ENCODE measurements around the gene ZFP36L1. TPM values are rescaled to one million over a fixed set of nuclear protein-coding genes. Genes with fewer than 3 reads are reported as not detected.

Gene ZFP36L1
- polyA plus RNA-seq, 1 donor, result 163 TPM

DNA sequence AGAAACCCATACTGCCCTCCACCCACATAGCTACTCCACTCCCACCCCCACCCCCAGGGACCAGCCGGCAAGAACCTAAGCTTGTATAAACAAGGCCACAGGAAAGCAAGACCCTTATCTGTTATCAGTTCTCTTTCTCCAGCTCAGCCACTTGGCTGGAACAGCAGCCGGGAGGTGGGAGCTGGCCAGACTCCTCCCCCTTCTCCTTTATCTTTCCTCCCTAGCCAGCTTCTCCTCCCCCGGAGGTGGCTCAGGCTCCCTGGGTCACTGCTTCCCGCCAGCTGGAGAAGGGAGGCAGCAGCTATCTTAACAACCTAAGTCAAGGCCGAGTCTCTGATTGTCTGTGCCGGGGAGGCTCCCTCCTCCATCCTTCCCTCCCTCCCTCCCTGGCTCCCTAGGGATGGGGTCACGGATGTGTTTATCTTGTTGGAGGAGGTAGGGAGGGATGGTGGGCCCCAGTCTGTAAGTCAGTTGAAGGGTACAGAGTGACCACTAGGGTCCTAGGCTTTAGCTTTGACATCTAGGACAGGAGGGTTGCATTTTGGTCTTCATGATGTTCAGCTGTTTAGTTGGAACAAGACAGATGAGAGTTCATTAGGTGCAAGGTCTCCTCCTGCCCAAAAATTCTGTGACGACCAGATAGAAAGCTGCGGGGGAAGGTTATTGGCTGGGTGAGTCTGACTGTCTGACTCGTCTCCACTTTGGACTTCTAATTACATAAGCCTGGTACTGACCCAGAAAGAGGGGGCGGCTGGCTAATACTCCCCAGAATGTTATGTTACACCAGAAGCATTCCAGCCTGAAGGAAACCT is 29.7 kb downstream of the ZFP36L1 start:
- no peak for DNase-seq (ENCODE audit: low read depth)

DNA sequence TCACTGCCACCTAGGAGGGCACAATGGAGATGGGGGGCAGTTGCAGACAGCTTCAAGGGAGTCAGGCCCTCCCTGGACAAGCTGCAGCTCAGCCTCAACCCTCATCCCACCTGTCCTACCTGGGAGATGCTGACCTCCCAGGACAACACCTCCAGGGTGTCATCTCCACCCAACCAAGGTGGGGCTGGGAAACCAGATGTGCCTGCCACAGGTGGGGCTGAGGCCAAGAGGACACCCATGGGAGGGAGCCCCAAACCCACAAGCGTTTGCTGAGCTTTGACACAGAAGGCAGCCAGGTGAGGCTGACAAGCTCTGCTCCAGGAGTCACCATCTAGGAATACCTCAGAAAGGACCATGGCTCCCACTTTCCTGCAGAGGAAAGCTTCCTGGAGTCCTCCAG is 31.5 kb downstream of the ZFP36L1 start:
- DNase-seq (ENCODE audit: low read depth), result no peak

DNA sequence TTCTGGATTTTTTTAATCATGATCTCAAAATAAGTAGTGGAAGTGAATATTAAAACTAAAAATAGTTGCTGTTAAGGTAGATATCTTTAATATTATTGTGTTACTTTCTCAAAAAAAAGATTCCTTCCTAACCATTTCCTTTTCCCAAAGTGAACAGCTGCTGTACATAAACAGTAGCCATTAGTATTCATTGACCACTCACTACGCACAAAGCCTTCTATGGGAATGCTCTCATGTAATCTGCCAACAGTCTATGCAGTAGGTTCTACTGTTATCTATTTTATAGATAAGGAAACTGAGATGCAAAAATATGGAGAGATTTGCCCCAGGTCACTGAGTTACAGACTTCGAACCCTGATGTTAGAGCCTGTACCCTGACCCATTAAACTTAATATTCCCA is 32.1 kb downstream of the ZFP36L1 start:
- DNase-seq (ENCODE audit: low read depth), result no peak

DNA sequence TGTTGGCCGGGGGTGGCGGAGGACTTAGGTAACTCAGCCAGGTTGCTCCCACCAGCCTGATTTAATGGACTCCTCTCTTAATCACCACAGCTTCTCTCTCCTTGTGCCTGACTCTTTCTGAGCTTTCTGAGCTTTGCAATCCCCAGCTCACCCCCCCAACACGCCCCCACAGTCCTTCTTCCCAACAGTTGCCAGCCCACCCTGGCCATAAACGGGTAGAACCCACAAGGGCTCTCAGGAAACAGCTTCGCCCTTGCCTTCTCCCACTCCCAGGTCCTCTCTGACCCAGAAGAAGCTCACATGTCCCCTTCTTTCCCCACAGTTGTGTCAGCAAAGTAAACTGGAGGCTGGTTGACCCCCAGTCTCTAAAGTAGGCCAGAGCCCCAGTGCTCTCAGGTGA is 32.9 kb downstream of the ZFP36L1 start:
- DNase-seq (ENCODE audit: low read depth), result no peak

DNA sequence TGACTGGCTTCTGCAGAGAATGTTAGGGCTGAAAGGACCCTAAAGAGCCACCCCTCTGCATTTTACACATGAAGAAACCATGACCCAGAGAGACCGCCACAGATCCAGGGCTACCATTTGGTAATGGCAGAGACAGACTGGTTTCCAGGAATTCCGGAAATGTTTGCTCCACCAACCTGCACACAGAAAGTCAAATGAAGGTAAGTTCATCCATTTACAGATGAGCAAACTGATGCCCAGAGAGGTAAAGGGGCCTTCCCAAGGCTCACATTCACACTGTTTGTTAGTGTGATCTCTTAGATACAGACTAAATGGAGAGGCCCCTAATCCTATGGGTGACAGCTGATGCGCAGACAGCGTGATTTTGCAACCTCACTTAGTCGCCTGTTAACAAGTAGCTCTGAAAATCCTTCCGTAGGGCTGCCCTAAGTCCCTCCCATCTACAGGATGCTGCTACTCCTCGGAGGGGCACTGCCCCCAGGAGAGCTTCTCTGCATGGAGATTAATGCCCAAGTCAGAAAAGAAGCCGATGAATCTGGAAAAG is 33.8 kb downstream of the ZFP36L1 start:
- DNase-seq (ENCODE audit: low read depth), result no peak

DNA sequence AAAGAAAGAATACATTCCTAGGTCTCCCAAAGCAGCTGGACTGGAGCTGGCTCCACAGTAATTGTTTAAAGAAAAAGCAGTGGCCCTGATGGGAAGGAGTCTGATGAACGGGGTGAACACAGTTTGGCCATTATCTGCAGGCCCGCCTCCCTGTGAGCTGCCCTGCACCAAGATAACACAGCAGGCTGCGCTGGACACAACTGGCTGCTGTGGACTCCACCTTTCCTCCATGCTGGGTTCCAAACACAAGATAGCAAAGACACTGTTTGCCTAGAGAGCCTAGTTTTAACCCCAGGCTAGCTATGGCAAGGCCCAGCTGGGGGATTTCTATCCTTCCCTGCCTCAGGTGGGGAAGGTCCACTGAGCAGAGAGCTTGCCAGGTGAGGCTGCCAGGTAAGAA is 34.6 kb downstream of the ZFP36L1 start:
- DNase-seq (ENCODE audit: low read depth), result no peak

DNA sequence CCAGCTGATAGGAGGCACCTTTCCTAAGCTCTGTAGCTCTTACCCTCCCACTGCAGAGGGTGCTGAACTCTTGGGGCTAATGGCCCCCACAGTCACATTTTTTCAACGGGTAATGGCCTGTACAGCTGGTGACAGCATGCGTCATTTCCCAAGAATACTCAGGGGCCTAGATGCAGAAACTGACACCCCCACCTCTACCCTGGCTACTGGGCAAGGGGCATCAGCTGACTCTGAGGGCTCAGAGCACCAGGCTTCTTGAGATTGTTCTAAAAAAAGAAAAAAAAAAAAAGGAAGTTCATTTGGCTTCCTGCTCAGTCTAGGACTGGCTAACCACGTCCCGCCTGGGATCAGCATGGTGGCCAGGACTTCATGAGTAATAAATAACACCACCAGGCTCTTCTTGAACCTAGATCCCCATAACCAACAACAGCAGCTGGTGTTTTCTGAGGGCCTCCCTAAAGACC is 35.2 kb downstream of the ZFP36L1 start:
- no peak for DNase-seq (ENCODE audit: low read depth)

DNA sequence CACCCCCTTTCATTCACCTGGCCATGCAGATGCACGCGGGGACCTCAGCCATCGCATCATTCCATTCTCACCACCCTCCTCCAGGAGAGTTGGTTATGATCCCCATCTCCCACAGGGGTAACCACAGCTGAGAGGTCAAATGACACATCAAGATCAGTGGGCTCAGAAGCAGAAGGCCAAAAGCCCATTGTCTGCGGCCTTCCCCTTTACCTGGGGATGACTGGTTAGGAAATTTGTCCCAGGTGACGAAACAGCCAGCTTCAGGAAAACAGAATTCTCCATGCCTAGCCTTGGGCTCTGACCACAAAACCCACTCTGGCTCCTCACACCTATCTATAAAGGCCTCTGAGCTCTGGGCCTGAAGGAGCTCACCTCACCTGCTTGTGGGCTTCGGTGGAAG is 36.1 kb downstream of the ZFP36L1 start:
- DNase-seq (ENCODE audit: low read depth), result no peak

DNA sequence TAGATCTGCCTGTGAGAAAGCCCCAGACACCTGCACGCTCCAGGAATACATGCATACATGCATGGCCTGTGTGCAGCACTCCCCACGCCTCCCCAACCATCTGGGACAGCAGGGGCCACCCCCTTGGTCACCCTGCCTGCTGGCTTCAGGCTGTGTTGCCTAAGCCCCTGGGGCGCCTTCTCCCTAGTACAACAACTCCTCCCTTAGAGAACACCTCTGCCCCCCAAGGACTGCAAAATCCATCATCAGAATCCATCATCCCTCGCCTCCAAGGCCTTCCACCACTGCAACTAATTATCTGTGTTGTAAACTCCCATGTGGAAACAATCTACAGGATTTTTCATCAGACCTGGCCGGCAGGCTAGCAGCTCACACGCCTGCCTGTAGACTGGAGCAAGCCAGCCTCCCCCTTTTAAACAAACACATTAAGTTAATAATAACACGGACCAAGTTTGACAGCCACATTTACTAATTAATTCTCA is 36.8 kb downstream of the ZFP36L1 start:
- DNase-seq (ENCODE audit: low read depth), result no peak

DNA sequence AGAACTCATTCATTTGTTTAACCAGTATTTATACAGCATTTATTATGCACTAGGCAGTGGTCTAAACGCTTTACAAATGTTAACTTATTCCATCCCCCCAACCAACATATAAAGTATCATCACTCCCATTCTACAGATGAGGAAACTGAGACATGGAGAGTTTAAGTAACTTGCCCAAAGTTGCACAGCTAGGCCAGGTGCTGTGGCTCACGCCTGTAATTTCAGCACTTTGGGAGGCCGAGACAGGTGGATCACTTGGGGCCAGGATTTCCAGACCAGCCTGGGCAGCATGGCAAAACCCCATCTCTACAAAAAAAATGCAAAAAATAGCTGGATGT is 37.9 kb downstream of the ZFP36L1 start:
- DNase-seq (ENCODE audit: low read depth), result no peak

DNA sequence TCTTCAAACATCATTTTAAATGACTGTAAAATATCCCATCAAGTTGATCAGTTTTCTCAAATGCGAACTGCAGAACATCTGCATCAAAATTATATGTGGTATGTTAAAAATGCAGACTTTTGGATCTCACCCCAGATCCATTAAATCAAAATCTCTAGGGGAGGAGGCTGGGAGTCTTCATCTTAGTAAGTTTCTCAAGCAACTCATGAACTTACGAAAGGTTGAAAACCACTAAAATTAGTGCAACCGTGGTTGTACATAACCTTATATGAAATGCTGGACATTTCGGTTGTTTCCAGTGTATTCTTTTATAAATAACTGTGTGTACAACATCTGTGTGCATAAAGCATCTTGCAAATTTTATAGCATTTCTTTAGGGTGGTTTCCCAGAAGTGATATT is 39.2 kb downstream of the ZFP36L1 start:
- no peak for DNase-seq (ENCODE audit: low read depth)

DNA sequence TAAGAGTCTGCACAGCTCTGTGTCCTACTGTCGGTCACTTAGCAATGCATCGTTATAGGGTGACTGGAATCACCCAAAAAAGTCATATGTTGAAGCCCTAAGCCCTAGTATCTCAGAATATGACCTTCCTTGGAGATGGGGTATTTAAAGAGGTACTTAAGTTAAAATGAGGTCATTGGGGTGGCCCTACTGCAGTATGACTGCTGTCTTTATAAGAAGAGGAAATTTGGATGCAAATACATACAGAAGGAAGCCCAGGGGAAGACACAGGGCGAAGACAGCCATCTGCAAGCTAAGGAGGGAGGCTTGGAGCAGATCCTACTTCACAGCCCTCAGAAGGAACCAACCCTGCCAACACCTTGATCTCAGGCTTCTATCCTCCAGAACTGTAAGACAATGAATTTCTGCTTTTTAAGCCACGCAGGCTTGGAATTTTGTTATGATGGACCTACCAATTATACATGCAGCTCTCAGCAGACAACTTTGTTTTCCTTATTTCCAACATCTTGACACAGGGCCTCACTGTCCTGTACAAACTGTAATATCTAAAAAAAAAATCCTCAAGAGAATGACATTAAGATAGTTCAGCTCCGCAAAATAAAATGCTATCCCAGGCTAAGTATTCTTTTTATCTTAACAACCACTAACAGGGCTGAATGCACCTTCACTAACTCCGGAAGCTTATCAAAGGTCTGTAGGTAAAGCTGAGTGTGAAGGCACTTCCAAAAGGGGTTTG is 40.4 kb downstream of the ZFP36L1 start:
- no peak for DNase-seq (ENCODE audit: low read depth)

DNA sequence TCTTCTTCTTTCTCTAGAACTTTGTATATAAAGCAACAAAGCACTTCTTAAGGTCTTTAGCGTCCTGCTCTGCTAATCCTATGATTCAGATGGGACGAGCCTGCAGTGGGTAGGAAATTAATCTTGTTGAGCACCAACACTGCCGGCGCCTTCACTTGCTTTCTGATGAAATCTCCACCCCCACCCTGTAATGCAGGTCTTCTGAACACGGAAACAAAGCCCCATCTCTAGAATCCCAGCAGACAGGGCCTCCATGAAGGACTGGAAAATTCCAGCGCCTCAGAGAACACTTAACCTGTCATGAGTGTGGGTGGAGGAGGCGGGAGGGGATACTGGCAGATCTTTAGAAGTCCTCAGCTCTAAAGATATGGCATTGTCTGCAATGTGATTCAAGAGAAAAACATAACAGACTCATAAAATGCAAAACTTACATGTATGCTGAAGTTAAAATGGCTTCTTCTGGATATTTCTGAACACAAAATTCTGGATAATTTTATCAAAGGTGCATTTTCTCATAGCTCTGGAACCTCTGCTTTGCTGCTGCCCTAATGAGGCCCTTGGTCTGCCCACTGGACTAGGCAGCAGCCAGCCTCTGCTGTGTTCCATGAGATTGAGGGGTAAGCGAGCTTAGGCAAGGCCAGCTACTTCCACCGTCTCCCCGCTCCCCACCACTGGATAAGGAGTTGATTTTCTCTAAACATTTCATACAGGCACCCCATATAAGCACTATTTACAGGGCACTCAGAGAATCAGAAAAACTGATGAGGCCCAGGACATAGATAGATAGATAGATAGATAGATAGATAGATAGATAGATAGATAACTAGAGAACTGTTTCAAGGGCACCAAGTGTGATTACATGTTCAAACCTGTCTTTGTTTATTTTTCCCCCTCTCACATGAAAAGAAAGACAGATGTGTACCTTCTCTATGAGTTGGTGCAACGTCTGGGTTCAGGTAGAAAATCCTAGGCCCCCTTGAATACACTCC is 43.1 kb downstream of the ZFP36L1 start:
- no peak for DNase-seq (ENCODE audit: low read depth)

DNA sequence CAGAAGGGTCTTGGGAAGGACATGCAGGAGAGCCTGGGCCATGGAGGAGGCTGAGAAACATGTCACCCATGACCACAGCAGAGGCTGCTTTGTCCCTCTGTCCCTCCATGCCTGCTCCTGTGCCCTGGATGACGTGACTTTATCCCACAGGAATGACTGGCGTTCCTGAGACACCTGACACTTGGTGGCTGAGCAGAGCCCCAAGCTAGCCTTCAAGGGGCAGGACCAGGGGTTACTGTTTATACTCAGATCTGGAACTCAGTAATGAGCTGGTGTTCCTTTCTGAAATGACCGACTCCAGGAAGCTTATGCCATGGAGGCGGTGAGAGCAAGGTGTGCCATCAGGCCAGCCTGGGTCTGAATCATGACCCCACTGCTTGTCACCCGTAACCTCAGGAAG is 44.2 kb downstream of the ZFP36L1 start:
- DNase-seq (ENCODE audit: low read depth), result no peak

DNA sequence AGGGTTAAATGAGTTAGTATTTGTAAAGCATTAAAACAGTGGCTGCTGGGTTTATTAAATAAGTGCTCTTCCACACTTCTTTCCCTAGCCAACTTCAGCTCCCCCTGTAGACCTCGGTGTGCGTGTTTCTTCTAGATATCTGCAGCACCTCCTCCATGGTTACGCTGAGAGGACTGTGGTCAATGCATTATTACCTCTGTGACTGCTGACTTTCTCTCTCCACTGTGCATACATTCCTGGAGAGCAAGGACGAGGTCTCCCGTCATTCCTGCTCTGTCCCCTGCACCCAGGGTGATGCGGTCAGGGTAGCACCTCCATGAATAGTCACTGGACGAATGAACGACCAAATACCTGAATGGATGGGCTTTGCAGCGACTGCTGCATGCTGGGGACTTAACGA is 44.6 kb downstream of the ZFP36L1 start:
- DNase-seq (ENCODE audit: low read depth), result no peak

DNA sequence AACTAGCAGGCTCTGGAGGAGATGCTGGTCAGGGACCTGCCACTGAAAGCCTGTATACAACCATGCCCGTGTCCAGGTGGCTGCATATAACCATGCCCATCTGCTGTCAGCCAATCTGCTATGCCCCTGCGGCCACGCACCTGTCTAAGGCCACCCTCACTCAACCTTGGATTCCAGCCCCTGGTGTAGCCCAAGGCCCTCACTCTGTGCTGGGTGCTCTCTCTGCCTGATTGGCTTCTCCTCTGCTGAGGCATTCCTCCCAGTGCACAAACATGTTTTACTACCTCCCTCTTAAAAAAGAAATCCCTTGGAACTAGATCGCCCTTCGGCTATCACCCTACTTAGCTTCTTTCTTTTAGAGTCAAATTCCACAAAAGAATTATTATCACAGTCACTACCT is 45.5 kb downstream of the ZFP36L1 start:
- DNase-seq (ENCODE audit: low read depth), result no peak

DNA sequence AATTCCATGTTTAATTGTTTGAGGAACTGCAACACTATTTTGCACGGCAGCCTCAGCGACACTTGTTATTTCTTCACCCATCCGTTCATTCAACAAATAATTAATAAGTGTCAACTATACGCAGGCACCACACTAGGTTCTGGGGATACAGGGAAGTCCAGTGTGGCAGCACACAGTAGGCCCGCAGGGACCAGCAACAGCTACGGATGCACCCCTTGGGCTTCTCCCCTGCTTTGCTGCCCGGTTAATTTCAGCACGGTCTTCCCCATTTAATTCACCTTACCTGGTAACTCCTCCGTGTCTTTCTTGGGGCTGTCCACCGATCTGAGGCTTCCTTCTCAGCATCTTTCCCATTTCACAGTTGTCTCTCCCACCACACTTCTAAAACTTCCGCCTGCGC is 48.3 kb downstream of the ZFP36L1 start:
- DNase-seq (ENCODE audit: low read depth), result no peak

DNA sequence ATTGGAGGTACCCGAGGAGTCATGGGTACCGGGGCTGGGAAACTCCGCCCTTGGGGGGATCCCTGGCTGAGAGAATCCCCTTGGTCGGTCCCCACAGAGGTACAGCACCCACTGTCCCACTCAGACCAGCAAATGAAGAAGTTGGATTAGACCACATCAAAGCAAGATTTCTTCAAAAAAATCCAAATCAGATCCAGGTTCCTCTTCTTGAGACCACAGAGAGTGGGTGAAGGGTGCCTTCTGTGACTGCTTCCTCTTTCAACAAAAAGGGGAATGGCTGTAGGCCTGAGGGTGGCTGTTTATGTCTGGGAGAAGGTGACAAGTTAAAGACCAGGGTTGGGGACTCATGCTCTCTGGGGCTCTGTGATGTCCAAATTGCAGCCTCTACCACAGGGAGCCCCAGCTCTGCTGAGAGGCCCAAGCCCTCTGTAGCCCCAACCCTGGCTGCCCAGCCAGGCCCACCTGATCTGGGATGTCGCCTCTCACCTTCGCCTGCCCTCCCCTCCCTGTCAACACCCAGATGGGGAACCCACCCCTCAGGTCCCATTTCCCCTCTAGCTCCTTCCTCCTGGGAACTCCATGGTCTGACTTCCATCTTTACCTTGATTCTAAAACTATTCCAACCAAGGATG is 50.9 kb downstream of the ZFP36L1 start:
- no peak for DNase-seq (ENCODE audit: low read depth)

DNA sequence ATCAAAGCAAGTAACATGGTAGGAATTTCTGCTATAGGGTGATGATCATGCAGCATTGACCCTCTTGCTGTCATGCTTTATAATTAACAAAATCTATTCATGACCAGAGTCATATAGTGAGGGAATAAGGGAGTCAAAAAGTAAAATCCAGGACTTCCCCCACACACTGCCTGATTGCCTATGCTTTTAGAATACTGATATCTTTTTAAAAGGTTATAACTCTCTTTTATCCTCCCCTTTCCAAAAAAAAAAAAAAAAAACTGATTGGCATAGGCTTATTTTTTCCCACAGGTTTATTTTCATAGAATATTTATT is 51.4 kb downstream of the ZFP36L1 start:
- no peak for DNase-seq (ENCODE audit: low read depth)

DNA sequence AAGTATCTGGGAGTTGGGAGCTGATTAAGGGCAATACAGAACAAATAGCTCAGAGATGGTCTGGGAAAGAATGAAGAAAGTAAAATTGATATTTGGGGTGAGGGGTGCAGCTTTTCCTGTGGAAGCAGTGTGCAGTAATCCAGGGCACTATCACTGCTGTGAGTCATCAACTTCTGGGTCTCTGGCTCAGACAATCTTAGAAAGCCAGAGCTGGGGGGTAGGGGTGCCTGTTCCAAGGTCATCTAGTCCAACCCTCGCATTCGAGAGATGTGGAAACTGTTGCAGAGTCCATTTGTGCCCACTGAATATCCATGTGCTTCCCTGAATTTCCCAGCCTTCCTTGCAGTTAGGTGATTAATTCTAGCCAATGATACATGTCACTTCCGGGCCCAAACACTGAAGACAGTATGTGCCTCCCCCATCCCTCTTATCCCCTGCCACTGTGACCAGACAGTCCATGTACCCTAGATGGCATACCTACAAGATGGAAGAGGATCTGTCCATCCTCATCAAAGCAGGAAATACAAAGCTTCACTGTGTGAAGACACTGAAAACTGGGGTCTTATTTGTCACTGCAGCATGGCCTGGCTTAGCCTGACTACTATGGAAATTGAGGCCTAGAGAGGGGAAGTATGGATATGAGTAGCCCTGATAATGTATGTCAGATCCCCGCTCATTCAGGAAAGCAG is 51.9 kb downstream of the ZFP36L1 start:
- DNase-seq (ENCODE audit: low read depth), result no peak

DNA sequence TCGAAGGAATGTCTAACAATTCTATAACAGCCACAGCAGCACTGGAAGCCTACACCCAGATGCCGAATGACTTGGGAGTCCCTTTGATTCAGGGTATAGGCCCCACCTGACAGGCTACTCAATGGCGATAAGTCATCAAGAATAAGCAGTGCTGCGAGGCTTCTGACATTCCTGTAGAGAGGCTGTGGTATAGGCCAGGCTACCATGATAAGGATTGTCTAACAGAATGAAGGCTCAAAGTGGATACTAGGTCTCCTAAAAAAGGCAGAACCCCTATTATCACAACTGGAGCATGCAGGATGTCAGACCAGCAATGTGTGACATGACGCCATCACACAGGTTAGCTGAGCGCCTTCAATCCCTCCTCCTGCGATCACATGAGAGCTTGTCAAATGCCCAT is 53.2 kb downstream of the ZFP36L1 start:
- no peak for DNase-seq (ENCODE audit: low read depth)

Data from forelimb muscle (tissue), 1 donor.